Kidney (tissue), 14 donors: ENCODE results near the gene EIF4H. TPM values are rescaled to one million over a fixed set of nuclear protein-coding genes. Genes with fewer than 3 reads are reported as not detected.

Experiments
- DNase-seq, 5 donors: peaks; one replicate each; pipeline ENCODE4 v3.0.0-alpha.2; 2013 to 2020
- FAIRE-seq: peaks from 2 replicates; lab custom pipeline; 2012; peaks lifted over from hg19 to GRCh38; lab: Jason Lieb, UNC
- H3K27ac ChIP-seq, 2 donors: one replicate each; pipeline ENCODE4 v1.7.0; 2013; ENCODE audit warnings: low read depth in 2 of 2, low read length in 2 of 2, inconsistent platforms in 1 of 2
- H3K27me3 ChIP-seq: one replicate; pipeline ENCODE4 v1.7.1; 2013; ENCODE audit warnings: low read length, inconsistent platforms; ENCODE audit not compliant: control insufficient read depth, insufficient read depth
- H3K36me3 ChIP-seq, 3 donors: one replicate each; pipeline versions ENCODE4 v1.7.0 to v1.7.1; 2013; ENCODE audit warnings: low read length in 3 of 3, control low read depth in 1 of 3, inconsistent platforms in 1 of 3; ENCODE audit not compliant: insufficient read depth in 3 of 3, control insufficient read depth in 2 of 3
- H3K4me1 ChIP-seq, 3 donors: one replicate each; pipeline versions ENCODE4 v1.7.0 to v1.7.1; 2013; ENCODE audit warnings: low read length in 3 of 3, inconsistent platforms in 1 of 3, low read depth in 1 of 3; ENCODE audit not compliant: control insufficient read depth in 2 of 3, insufficient read depth in 2 of 3
- H3K4me3 ChIP-seq, 3 donors: one replicate each; pipeline versions ENCODE4 v1.7.0 to v1.8.1; 2013; ENCODE audit warnings: low read length in 3 of 3, control low read depth in 1 of 3, inconsistent platforms in 1 of 3
- H3K9ac ChIP-seq, 3 donors: one replicate each; pipeline versions ENCODE4 v1.7.0 to v1.7.1; 2013; ENCODE audit warnings: low read length in 3 of 3, control low read depth in 1 of 3, inconsistent platforms in 1 of 3
- H3K9me3 ChIP-seq, 3 donors: one replicate each; pipeline versions ENCODE4 v1.7.0 to v1.7.1; 2013; ENCODE audit warnings: low read length in 3 of 3, control low read depth in 1 of 3, inconsistent platforms in 1 of 3; ENCODE audit not compliant: control insufficient read depth in 2 of 3, insufficient read depth in 1 of 3
- CTCF ChIP-seq: IDR thresholded peaks from 3 replicates; pipeline ENCODE4 v1.5.1; 2012; ENCODE audit warnings: mild to moderate bottlenecking, moderate library complexity, borderline replicate concordance; ENCODE audit not compliant: insufficient read depth; ENCODE audit errors: extremely low read depth
- intact Hi-C: fragments of 100-400 bp; cut with DNase I; formaldehyde crosslinking; loops from one replicate; pipeline ENCODE4 v1.11.1; 2022
- polyA plus RNA-seq: library from polyadenylated mRNA; stranded (reverse); fragments of 350-450 nt; fragmentation: Illumina TruSeq; extraction: RNeasy Lipid Tissue Mini Kit (QIAGEN cat#74804); gene quantifications from one replicate; pipeline ENCODE4 v1.2.3, GENCODE V29; 2014; ENCODE audit warnings: low read depth, low replicate concordance; ENCODE audit not compliant: insufficient read depth
- total RNA-seq: library from RNA; stranded (reverse); fragmentation: NEBNext Ultra II Directional; extraction: Animal tissue kit (Norgen Biotek cat#: 25700); gene quantifications from one replicate; pipeline ENCODE4 v1.2.1, GENCODE V29; 2021
- donor health status: control.
- donor health status: control.
- donor health status: control.
- donor health status: control.
- donor health status: control.
- donor health status: DM: yes; HTN: yes; CAD: no.
- donor health status: Normal renal cell carcinoma (clear cell type).

Gene EIF4H
- total and polyA plus RNA-seq, 2 donors from 2014 or later = 153 to 240 TPM

GRCh38 chr7:74173074-74173473, 1.1 kb upstream of the EIF4H start:
- peak overlapping the region in 1 of 2 donors; percentile 90 for H3K27ac ChIP-seq
- H3K27me3 ChIP-seq = no peaks in the 10 kb centered on the region
- TF ChIP-seq CTCF = no peak
- FAIRE-seq (no peak), DNase-seq (peak in 3 of 5 donors; percentile 31 to 76 (median 50))
- H3K4me3 ChIP-seq = peak overlapping the region; percentile 21 to 92 (median 84)
- intact Hi-C loops = no loop called here
- H3K9me3 ChIP-seq = no peaks in the 10 kb centered on the region
- peaks cover 0 to 2% (median 0%) of the 10 kb centered on the region in 3 donors for H3K36me3 ChIP-seq
- H3K9ac ChIP-seq = peak overlapping the region; percentile 38 to 96 (median 93)
- H3K4me1 ChIP-seq = peaks cover 2 to 21% (median 7%) of the 10 kb centered on the region in 3 donors

- intact Hi-C loops = no loop called here
- no peak for TF ChIP-seq CTCF
- peaks cover 2 to 21% (median 7%) of the 10 kb centered on the region in 3 donors for H3K4me1 ChIP-seq
- H3K9me3 ChIP-seq = no peaks in the 10 kb centered on the region
- no peak for DNase-seq
- H3K27me3 ChIP-seq = no peaks in the 10 kb centered on the region
- no peak for FAIRE-seq
- peak overlapping the region; percentile 89 to 90 for H3K27ac ChIP-seq
- H3K4me3 ChIP-seq = peak overlapping the region; percentile 21 to 92 (median 84)
- peak overlapping the region; percentile 38 to 96 (median 93) for H3K9ac ChIP-seq
- peaks cover 0 to 2% (median 0%) of the 10 kb centered on the region in 3 donors for H3K36me3 ChIP-seq
Observed at GRCh38 chr7:74173491-74173865, 678 bp upstream of the EIF4H start.

GRCh38 chr7:74174606-74175082, 488 bp downstream of the EIF4H start:
- no peaks in the 10 kb centered on the region for H3K9me3 ChIP-seq
- H3K27ac ChIP-seq = peak overlapping the region; percentile 80 to 86
- H3K4me1 ChIP-seq = peaks cover 2 to 29% (median 12%) of the 10 kb centered on the region in 3 donors
- TF ChIP-seq CTCF = no peak
- peak overlapping the region; percentile 88 to 92 (median 91) for H3K9ac ChIP-seq
- peaks cover 0 to 5% (median 2%) of the 10 kb centered on the region in 3 donors for H3K36me3 ChIP-seq
- intact Hi-C loops = no loop called here
- peak overlapping the region; percentile 80 to 92 (median 92) for H3K4me3 ChIP-seq
- no peaks in the 10 kb centered on the region for H3K27me3 ChIP-seq
- DNase-seq (peak; percentile 59 to 84 (median 72)), FAIRE-seq (no peak)

GRCh38 chr7:74175340-74175739, 1.2 kb downstream of the EIF4H start:
- Histone ChIP-seq H3K4me3 (peak overlapping the region; percentile 80 to 92 (median 92)), H3K27me3 (no peaks in the 10 kb centered on the region), H3K9ac (peak overlapping the region; percentile 88 to 92 (median 91)), H3K36me3 (peaks cover 0 to 5% (median 2%) of the 10 kb centered on the region in 3 donors), H3K9me3 (no peaks in the 10 kb centered on the region), H3K4me1 (peaks cover 2 to 29% (median 12%) of the 10 kb centered on the region in 3 donors), H3K27ac (no peak overlapping the region)
- peak in 2 of 5 donors; percentile 34 to 47 for DNase-seq
- intact Hi-C loops = no loop called here
- FAIRE-seq = no peak
- TF ChIP-seq CTCF = no peak
